Epithelial cell of proximal tubule (primary cell): ENCODE data around the gene MEIOB. TPM values are rescaled to one million over a fixed set of nuclear protein-coding genes. Genes with fewer than 3 reads are reported as not detected.

Source experiments
- DNase-seq: peaks from one replicate; pipeline ENCODE4 v3.0.0-alpha.2; 2011; ENCODE audit warnings: low read depth
- H3K4me3 ChIP-seq: 2 replicates; pipeline ENCODE4 v1.5.1; 2011; ENCODE audit warnings: low read depth, mild to moderate bottlenecking, low read length
- CTCF ChIP-seq: conservative IDR thresholded peaks from 2 replicates; pipeline ENCODE4 v1.5.1; 2012; ENCODE audit warnings: low read depth, mild to moderate bottlenecking, low read length
- total RNA-seq: library from RNA; depleted of rRNA; stranded (reverse); fragments of >200 nt; gene quantifications from 2 replicates; pipeline ENCODE4 v1.2.3, GENCODE V29; 2015

Gene MEIOB
- total RNA-seq, 1 donor from 2014 or later, result 2.1 TPM

DNA sequence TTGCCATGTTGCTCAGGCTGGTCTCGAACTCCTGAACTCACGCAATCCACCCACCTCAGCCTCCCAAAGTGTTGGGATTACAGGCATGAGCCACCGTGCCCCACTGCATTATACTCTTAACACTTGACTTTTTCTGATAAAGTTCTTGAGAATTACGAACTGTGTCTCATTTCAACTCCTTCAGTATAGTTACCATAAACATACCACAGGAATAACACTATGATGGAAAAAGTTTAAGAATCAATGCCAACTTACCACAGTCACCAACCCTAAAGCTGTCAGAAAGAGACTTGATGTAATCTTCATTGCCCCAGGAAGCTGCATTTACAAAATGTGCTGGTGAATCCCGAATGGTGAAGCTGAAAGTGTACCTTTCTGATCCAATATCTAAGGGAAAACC, 10.2 kb downstream of the MEIOB start:
- no peak overlapping the region for H3K4me3 ChIP-seq
- no peak for DNase-seq
- no peak for TF ChIP-seq CTCF

DNA sequence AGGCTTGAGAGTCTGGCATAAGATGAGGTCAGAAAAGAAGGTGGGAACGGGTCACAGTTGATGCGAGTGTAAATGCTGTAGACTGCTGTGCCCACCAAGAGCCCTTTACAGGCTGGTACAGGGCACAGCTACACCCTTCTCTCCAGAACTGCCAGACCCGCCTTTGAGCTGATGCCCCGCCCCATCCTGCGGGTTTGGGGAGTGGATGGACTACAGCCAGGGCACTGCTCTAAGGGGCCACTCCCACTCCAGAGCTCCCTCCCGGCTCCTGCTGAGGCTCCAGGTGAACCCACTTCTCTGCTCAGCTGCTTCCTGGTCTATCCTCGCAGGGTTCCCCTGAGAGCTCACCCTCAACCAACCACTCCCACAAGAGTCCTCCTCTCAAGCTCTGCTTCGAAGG, 12.3 kb downstream of the MEIOB start:
- no peak for DNase-seq
- H3K4me3 ChIP-seq, result no peak overlapping the region
- no peak for TF ChIP-seq CTCF

DNA sequence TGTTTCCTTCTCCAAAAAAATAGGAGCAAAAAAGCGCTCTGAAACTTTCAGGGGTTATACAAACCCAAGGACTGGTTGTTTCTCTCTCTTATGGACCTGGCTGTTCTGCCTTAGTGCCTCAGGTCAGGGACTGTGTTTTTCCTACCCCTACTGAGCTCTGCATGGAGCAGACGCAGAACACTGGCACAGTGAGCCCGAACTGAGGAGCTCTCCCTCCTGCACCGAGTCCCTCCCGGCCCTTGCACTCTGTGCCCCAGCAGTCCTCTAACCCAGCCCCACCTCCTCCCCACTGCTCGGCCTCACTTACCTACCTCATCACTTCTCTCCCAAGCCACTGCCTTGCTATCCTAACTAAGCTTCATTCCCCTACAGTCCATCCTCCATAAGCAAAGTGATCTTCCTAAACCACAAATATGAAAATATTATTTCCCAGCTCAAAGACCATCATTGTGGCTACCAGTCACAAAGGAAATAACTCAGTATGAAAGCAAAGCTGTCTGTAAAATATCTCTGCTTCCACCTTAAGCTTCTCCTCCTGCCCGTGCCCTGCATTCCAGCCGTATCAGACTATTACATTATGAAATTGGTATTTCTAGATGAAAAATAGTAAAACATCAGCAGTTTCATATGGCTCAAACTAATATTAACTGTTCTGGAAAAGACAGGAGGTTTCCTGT, 13.6 kb downstream of the MEIOB start:
- no peak for TF ChIP-seq CTCF
- no peak overlapping the region for H3K4me3 ChIP-seq

DNA sequence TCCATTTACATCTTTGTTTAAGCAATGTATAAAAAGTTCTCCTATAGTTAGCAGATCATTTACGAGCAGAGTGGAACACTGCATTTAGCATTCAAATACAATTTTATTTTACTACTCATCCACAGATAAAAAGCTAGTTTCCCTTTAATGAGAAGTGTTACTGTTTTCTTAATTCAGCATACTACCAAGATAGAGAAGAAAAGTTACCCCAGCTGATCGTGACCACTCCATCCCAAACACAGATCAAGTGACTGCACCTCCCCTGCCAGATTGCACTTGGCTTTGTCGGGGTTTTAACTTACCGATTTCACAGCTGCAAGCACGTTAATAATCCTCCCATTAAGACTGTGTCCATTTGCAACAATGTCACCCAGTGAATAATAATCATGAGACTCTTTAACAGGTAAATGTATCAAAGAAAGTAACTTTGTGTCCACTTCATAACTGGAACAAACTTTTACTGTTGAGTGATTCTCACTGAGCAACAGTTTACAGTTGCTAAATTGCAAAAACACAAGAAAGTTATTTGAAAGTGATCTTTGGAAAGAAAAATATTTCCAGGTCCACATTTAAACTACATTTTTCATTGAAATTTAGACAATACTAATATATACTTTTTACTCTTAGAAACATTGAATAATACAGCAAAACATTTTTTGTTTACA, 14.4 kb downstream of the MEIOB start:
- H3K4me3 ChIP-seq, result no peak overlapping the region
- no peak for TF ChIP-seq CTCF
- DNase-seq, result no peak

More for the DNA sequence above, 13.6 kb downstream of the MEIOB start:
- no peak for DNase-seq

- no peak for DNase-seq
- TF ChIP-seq CTCF, result no peak
Measured at GRCh38 chr16:1851793-1852192, 20.2 kb downstream of the MEIOB start.

DNA sequence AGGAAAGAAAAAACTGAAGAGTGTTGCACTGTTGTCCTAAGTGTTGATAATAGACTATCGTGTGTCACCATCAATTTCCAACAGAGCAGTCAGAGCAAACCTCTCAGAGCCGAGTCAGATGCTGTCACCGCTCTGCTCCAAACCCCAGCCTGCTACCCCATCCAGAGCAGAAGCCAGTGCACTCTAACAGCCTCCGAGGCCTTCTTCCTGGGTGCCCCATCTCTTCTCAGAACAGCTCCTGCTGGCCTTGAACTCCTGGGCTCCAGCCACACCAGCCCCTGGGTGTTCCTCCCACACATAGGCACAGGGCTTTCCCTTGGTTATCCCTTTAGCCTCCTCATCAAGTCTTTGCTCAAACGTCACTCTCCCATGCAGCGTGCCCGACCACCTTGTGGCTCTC, 21.0 kb downstream of the MEIOB start:
- no peak for TF ChIP-seq CTCF
- no peak for DNase-seq
- H3K4me3 ChIP-seq, result no peak overlapping the region

More at GRCh38 chr16:1851793-1852192, 20.2 kb downstream of the MEIOB start:
- H3K4me3 ChIP-seq, result no peak overlapping the region

DNA sequence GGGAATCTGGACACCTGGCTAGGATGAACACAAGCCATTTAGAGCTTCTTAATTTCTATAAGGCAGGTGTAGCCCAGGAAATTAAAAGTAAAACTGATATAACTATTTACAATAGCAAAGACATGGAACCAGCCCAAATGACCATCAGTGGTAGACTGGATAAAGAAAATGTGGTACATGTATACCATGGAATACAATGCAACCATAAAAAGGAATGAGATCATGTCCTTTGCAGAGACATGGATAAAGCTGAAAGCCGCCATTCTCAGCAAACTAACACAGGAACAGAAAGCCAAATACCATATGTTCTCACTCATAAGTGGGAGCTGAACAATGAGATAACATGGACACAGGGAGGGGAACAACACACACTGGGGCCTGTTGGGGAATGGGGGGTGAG, 25.5 kb downstream of the MEIOB start:
- no peak for DNase-seq
- TF ChIP-seq CTCF, result no peak

More for the DNA sequence above, 25.5 kb downstream of the MEIOB start:
- no peak overlapping the region for H3K4me3 ChIP-seq
